C4-2B (cell line): ENCODE results near the gene TNS2.

Experiments
- H3K27ac ChIP-seq: fragments of 450-650 bp; 2 replicates; pipeline ENCODE4 v1.5.1; 2017
- ZFX ChIP-seq: fragments of 450-650 bp; IDR thresholded peaks from 2 replicates; pipeline ENCODE4 v1.6.1; 2017
- TF ChIP-seq, protein P1 (sequence below): fragments of 450-650 bp; conservative IDR thresholded peaks from 2 replicates; pipeline ENCODE4 v1.5.1; 2017; ENCODE audit warnings: mild to moderate bottlenecking

Gene TNS2

DNA sequence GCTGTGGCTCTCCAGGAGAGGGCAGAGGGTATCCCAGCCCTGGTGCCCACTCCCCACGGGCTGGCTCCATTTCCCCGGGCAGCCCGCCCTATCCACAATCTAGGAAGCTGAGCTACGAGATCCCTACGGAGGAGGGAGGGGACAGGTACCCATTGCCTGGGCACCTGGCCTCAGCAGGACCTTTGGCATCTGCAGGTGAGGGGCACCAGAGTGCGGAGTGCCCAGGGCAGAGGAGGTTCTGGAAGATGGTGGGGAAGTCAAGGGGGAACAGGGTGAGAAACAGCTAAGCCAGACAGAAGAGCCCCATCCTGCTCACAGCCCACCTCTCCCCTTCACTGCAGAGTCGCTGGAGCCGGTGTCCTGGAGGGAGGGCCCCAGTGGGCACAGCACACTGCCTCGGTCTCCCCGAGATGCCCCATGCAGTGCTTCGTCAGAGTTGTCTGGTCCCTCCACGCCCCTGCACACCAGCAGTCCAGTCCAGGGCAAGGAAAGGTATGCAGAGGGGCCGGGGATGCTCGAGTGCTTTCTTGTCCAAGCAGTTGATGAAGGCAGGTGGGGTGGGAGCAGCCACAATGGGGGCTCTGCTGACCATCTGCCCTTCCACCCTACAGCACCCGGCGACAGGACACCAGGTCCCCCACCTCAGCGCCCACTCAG is 10.3 kb downstream of the TNS2 start:
- no peak overlapping the region for H3K27ac ChIP-seq
- TF ChIP-seq, protein P1, sequence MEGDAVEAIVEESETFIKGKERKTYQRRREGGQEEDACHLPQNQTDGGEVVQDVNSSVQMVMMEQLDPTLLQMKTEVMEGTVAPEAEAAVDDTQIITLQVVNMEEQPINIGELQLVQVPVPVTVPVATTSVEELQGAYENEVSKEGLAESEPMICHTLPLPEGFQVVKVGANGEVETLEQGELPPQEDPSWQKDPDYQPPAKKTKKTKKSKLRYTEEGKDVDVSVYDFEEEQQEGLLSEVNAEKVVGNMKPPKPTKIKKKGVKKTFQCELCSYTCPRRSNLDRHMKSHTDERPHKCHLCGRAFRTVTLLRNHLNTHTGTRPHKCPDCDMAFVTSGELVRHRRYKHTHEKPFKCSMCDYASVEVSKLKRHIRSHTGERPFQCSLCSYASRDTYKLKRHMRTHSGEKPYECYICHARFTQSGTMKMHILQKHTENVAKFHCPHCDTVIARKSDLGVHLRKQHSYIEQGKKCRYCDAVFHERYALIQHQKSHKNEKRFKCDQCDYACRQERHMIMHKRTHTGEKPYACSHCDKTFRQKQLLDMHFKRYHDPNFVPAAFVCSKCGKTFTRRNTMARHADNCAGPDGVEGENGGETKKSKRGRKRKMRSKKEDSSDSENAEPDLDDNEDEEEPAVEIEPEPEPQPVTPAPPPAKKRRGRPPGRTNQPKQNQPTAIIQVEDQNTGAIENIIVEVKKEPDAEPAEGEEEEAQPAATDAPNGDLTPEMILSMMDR = no peak
- TF ChIP-seq ZFX = no peak

DNA sequence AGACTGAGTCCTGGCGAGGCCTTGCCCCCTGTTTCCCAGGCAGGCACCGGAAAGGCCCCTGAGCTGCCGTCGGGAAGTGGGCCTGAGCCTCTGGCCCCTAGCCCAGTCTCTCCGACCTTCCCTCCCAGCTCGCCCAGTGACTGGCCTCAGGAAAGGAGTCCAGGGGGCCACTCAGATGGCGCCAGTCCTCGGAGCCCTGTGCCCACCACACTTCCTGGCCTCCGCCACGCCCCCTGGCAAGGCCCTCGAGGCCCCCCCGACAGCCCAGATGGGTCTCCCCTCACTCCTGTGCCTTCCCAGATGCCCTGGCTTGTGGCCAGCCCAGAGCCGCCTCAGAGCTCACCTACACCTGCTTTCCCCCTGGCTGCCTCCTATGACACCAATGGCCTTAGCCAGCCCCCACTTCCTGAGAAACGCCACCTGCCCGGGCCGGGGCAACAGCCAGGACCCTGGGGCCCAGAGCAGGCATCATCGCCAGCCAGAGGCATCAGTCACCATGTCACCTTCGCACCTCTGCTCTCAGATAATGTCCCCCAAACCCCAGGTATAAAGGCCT is 10.9 kb downstream of the TNS2 start:
- TF ChIP-seq, protein P1 = no peak
- no peak for TF ChIP-seq ZFX

DNA sequence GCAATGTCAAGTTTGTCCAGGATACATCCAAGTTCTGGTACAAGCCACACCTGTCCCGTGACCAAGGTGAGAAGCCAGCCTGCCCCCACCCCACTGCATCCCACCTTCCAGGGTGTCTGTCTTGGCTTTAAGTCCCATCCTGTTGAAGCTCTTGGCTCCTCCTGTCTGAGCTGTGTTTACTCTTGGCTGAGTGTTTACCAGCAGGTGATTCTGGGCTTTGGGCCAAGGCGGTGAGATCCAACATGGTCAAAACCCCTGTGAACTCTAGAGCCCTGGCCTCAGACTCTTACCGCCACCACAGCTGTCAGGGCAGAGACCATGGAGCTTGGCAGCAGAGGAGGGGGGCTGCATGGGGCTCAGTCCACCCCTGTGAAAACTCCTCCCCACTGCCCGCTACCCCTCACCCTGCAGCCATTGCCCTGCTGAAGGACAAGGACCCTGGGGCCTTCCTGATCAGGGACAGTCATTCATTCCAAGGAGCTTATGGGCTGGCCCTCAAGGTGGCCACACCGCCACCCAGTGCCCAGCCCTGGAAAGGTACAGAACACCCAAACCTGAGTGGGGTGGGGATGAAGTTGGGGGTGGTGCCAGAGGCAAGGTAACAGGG is 11.6 kb downstream of the TNS2 start:
- peak overlapping the region; percentile 36 for H3K27ac ChIP-seq
- no peak for TF ChIP-seq ZFX
- TF ChIP-seq, protein P1 = peak; percentile 67

More for the DNA sequence above, 10.9 kb downstream of the TNS2 start:
- H3K27ac ChIP-seq = peak overlapping the region; percentile 36

DNA sequence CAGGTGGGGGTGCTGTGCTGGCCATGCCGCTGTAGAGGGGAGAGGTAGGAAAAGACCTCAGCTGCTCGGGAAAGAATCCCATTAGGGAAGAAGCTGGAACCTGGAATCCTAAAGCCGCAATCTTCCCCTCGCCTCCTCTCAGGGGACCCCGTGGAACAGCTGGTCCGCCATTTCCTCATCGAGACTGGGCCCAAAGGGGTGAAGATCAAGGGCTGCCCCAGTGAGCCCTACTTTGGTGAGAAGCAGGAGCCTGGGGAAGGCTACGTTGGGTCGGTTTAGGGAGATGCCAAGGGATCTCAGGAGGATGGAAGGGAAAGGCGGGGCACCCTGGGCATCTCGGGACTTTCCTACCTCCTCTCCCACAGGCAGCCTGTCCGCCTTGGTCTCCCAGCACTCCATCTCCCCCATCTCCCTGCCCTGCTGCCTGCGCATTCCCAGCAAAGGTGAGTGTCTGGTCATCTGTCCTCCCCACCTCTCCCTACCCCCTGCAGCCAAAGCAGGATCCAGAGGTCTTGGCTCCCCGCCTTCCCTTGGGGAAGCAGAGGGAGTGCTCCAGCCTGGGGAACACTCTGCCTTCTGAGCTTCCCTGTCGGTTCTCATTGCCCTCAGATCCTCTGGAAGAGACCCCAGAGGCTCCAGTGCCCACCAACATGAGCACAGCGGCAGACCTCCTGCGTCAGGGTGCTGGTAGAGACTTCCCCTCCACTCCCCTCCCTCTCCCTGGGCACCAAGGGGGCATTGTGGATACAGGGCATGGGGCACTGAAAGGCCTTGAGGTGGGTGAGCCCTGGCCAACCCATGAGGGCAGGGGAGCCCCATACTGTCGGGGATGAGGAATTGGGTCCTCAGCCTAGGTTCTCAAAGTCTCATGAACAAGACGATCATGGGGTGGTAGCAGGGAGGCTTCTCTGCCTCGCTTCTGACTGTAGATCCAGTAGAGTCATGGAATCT is 12.4 kb downstream of the TNS2 start:
- no peak for TF ChIP-seq ZFX
- TF ChIP-seq, protein P1 = peak; percentile 32
- peak overlapping the region; percentile 36 for H3K27ac ChIP-seq

DNA sequence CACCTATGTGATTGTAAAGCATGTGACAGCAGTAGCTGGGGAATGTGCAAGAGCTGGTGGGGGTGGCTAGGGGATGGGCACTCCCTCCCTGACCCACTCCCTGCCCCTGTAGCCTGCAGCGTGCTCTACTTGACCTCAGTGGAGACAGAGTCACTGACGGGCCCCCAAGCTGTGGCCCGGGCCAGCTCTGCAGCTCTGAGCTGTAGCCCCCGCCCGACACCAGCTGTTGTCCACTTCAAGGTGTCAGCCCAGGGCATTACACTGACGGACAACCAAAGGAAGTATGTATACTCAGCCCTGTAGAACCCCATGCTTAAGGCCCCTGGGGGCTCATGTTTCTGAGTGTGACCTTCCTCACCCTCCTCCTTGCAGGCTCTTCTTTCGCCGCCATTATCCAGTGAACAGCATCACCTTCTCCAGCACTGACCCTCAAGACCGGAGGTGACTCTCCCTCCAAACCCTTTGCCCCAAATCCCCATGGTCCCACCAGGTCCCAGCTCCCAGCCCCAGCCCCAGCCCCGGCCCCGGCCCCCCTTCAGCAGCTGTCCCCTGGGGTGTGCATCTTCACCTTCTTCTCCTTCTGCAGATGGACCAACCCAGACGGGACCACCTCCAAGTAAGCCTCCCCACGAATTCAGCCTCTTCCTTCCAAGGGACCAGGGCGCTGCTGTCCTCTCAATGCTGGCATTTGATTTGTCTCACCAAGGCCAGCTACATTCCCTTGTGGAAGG is 13.3 kb downstream of the TNS2 start:
- H3K27ac ChIP-seq = no peak overlapping the region
- no peak for TF ChIP-seq ZFX
- TF ChIP-seq, protein P1 = no peak

DNA sequence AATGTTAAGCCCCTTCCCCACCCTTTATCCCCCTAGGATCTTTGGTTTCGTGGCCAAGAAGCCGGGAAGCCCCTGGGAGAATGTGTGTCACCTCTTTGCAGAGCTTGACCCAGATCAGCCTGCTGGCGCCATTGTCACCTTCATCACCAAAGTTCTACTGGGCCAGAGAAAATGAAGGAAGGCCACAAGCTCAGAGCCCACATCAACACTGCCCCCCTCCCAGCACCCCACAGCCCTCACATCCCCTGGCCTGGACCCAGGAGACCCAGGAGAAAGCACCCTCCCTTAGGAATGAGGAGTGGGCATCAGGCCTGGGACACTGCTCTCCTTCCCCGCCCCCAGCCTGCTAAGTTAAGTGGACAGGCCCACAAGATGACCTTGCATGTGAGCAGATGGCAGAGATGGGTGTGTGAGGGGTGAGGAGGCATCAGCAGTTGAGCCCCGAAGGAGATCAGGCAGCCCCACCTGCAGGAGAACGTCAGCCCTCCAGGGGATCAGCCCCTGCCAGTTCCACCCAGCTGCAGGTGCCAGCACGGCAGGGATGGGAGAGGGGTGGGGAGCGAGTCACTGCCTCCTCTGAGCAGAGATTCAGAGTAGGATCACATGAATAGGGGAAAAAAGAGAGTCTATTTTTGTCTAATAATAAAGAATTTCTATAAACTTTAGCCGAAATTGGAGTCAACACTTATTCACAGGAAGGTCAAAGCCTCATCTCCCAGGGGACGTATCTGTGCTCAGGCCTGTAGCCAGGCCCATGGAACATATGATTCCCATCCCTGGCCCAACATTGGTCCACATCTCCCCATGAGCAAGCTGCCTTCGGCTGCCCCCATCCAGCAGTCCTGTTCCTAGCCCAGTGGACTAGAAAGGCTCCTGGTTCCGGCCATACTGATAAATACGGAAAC is 14.1 kb downstream of the TNS2 start:
- TF ChIP-seq, protein P1 = no peak
- no peak for TF ChIP-seq ZFX
- H3K27ac ChIP-seq = no peak overlapping the region
